RPMI8226 (cell line): ENCODE measurements around the gene CDC7.
"Not testable (repeated sequence)": the region's sequence is repeated elsewhere in the genome, so short reads cannot be mapped to it uniquely, and the experiment has no call there.

Experiments
- DNase-seq: peaks from one replicate; pipeline ENCODE4 v3.0.0-alpha.2; 2015

CDC7 gene

GRCh38 chr1:91513160-91513559 is 12.5 kb downstream of the CDC7 start:
- no peak for DNase-seq

DNA sequence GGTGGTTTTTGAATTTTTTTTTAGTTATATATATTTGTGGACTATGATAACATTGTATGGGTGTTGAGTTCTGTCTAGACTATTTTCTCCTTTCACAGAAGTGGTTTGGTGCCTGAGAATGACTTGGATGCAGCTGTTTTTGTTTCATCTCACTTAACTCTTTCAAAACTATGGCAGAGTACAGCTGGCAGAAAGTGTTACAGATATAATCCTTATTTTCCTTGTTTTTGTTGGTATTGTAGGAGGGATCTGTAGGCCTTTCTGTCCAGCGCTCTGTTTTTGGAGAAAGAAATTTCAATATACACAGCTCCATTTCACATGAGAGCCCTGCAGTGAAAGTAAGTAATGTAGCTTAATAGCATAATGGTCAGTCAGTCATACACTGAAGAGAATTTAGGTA is 13.1 kb downstream of the CDC7 start:
- no peak for DNase-seq

DNA sequence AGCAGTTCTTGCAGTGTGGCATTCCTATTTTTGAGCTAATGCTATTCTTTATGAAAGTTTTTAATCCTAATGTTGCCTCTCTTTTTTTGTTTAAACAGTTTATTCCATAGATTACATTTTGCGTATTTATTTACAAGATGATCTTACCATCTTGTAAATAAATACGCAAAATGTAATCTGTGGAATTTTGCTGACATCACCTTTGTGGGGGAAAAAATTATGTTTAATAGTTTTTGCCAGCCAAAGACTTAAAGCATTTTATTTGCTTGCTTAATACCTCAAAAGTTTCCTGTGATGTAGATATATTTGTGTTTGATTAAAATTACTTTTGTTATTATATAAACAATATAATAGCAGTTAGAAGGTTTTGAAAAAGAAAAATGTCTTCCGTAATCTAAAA is 15.3 kb downstream of the CDC7 start:
- no peak for DNase-seq

- DNase-seq: not testable (repeated sequence)
Measured at GRCh38 chr1:91516605-91517004, 16.0 kb downstream of the CDC7 start.

DNA sequence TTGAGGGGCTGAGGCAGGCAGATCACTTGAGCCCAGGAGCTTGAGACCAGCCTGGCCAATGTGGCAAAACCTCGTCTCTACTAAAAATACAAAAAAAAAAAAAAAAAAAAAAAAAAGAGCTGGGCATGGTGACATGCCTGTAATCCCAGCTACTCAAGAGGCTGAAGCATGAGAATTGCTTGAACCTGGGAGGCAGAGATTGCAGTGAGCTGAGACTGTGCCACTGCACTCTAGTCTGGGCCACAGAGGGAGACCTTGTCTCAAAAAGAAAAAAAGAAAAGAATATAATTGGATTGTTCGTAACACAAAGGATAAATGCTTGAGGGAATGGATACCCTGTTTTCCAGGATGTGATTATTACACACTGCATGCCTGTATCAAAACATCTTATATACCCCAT is 18.5 kb downstream of the CDC7 start:
- not testable (repeated sequence) for DNase-seq

DNA sequence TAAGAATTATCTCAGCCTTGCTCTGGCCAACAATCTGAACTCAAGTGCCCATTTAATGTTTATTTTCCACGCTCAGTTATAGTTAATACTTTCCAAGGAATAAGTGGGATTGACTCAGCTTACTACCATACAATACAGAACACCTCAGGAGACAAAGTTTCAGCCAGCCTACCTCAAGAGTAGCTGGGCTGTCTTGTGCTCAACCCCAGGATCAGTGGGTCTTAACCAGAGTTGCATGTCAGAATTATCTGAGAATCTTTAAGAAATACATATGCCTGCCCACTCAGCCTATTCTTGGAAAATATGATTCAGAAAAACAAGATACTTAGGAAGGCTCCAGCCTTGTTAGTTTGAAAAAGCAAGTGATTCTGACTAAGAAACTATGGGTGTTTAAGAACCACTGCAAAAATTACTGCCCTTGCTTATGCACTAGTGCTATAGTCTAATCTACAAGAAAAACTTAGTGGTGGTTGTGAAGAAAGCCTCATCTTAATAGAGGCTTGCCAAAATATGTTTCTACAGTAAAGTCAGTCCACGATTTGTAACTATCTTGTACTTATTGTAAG is 20.4 kb downstream of the CDC7 start:
- no peak for DNase-seq

DNA sequence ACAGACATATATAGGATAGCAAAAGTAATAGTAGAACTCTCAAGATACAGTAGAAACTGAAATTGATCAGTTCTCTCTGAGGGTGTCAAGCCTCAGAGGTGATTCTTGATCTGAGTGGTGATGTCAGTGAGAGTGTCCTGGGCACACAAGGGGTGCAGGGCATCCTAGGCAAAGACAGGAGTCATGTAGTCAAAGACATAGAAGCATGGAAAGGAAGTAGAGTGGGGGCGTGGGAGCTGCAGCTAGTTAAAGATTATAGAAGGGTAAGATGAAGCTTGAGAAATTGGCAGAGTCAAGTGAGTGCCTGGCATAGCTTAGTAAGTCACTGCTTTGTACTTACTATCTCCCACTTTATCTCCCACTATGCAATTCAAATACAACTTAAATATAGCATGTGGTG is 22.8 kb downstream of the CDC7 start:
- no peak for DNase-seq

- DNase-seq: no peak
Measured at GRCh38 chr1:91526496-91526895, 25.8 kb downstream of the CDC7 start.

DNA sequence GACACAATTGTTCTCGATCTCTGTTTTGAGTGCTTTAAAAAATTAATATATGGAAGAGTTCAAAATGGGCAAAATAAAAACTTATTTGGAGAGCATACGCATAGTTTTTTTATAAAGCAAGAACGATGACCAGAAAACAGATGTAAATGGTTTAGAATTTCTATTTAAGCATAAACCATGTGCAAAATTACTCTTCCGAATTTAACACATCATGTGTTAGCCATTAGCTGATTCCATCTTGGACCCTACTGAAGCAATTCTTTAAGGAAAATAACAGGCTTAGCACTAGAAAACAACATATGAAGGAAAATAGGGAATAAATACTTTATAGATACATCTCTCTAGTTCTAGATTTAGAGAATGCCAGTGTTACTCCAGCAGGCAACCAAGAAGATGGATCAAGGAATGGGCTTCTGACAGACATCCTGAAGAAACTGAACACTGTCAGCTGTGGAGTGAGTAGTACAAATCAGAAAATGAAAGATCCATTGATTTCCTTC is 26.7 kb downstream of the CDC7 start:
- no peak for DNase-seq

GRCh38 chr1:91527781-91528180 is 27.1 kb downstream of the CDC7 start:
- no peak for DNase-seq

DNA sequence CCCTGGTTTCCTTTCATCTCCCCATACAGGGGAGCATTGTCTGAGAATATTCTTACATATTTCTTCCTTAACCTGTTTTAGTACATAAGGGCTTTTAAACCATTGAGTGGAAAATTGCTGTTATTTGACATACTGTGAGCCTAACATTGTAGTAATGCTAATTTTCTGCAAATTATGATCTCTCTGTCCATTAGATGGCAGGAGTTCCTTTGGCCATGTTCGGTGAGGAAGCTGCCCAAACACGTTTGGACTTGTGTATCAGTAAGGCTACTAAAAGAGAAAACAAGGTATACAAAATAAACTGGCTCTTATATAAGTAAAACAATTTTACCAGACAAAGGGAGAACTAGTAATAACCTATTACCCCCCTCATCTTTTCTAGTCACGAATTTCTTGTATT is 29.2 kb downstream of the CDC7 start:
- peak; percentile 4 for DNase-seq

GRCh38 chr1:91533361-91534024 is 32.8 kb downstream of the CDC7 start:
- DNase-seq: no peak

DNA sequence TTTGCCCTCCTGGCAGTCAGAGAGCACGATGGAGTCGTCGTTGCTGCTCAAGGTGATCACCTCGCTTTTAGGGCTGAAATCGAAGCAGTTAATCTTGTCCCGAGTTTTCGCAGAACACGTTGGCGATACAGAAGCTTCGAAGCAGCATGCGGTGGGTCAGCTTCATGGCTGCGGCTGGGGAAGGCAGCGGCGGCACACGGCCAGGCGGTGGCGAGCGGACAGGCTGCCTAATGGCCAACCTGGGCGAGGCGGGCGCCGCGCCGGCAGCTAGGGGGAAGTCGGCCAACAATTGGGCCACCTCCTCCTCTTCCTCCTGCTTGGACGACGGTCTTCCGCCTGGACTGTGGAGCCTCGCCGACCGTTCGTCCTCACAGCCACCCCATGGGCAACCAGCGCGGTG is 34.8 kb downstream of the CDC7 start:
- DNase-seq: no peak

GRCh38 chr1:91537281-91537986 is 36.8 kb downstream of the CDC7 start:
- no peak for DNase-seq

DNA sequence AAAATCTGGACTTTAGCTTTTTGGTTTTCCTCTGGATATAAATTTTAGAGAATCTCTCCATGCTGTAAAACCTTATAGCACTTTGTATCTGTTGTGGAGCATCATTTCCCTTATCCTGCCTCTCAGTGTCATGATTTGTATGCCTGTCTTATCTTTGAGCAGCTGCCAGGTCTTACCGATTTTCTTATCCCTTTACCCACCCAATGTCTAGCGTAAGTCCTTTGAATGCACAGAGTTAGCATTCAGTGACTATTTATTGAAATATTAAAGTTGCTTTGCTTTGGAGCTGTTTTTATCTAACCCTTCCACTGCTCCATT is 37.3 kb downstream of the CDC7 start:
- no peak for DNase-seq

GRCh38 chr1:91540910-91541309 is 40.3 kb downstream of the CDC7 start:
- no peak for DNase-seq

GRCh38 chr1:91541918-91542533 is 41.4 kb downstream of the CDC7 start:
- DNase-seq: no peak

- no peak for DNase-seq
Measured at GRCh38 chr1:91545506-91546300, 45.1 kb downstream of the CDC7 start.

DNA sequence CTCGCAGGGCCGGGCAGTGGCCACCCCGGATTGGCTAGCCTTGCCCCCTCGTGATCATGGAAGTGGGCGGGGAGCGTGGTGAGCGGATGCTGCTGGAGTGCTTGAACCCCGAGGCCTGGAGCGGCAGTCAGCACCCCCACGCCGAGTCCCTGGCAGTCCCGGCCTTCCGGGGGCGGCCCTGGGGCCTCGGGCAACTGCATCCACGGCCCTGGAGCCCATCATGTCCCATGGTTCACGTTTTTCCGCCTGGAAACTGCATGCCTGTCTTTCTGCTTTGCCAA is 45.6 kb downstream of the CDC7 start:
- DNase-seq: no peak

DNA sequence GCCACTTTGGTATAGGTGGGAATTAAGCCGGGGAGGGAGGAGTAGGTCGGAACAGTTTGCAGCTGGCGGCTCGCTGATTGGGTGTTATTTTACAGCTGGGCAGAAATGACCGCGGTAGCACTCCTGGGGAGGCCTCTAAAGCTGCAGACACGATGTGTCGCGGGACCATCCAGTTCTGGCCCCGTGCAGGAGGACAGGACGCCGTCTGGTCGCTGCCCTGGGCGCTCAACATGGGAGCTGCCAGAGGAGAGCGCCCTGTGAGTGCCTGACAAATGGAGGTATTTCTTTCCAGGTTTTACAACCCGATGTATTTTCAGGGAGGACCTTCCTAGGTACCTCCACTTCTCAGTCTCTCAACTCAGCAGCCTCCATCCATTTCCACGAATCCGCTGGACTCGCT is 46.2 kb downstream of the CDC7 start:
- DNase-seq: no peak

- DNase-seq: no peak
Measured at GRCh38 chr1:91548376-91549040, 47.9 kb downstream of the CDC7 start.

DNA sequence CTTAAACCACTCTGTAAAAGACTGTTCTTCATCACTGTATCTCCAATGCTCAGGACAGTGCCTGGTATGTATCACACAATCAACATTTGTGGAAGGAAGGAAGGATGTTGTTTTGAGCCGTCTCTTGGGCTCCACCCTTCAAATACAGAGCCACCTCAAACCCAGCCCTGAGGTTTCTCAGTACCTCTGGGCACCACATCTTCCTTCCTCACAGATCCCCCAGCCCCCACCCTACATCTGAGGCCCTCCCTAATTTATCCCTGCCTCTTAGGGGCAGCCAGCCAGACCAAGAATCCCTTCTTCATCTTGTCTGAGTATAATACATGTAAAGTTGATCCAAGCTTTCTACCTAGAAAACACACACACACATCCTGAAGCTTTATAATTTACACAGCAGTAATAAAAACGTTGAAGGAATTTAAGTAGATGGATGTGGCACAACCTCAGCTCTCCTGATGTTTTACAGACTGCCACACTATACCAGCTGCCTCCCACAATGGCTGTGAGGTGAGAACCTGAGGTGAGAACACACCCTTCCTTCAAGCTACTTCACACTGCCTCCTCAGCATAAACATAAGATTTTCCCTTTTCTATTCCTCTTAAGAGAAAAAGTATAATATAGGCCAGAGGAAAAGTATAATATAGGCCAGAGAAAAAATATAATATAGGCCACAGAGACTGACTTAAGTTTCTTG is 48.5 kb downstream of the CDC7 start:
- no peak for DNase-seq
